CD4-positive, alpha-beta T cell (primary cell): Measurements from ENCODE around the gene PRRG4. TPM values are rescaled to one million over a fixed set of nuclear protein-coding genes. Genes with fewer than 3 reads are reported as not detected.

Experiments
- ATAC-seq: fragments of 200-7000 bp; cut with Tn5 transposase; one replicate; pipeline ENCODE4 v1.10.0; 2022; ENCODE audit warnings: mild to moderate bottlenecking; ENCODE audit not compliant: poor library complexity
- CTCF ChIA-PET: fragments of 350-600 bp; sonication (Branson Sonifier 250); formaldehyde crosslinking; loops from one replicate; lab custom pipeline; 2021; ENCODE audit warnings: antibody characterized with exemption, inconsistent platforms; lab: Charles Lee
- POLR2A ChIA-PET: fragments of 350-600 bp; sonication (Branson Sonifier 250); formaldehyde crosslinking; loops from one replicate; lab custom pipeline; 2021; ENCODE audit warnings: antibody characterized with exemption, inconsistent platforms; lab: Charles Lee
- DNase-seq, 14 experiments: peaks; one replicate each; pipeline ENCODE4 v3.0.0-alpha.2; 2013 to 2020; ENCODE audit warnings: mixed read lengths in 2 of 14
- H3K27ac ChIP-seq, 2 donors: one replicate each; pipeline versions ENCODE4 v1.5.1 to v1.7.0; 2013; ENCODE audit warnings: low read length in 2 of 2, low read depth in 1 of 2, mild to moderate bottlenecking in 1 of 2
- H3K27me3 ChIP-seq, 2 experiments: 1 replicate in 1 of 2; 2 replicates in 1 of 2; pipeline versions ENCODE4 v1.6.1 to v1.7.0; 2013; ENCODE audit warnings: low read length in 2 of 2, control low read depth in 1 of 2, mild to moderate bottlenecking in 1 of 2, moderate library complexity in 1 of 2; ENCODE audit not compliant: insufficient read depth in 2 of 2, control insufficient read depth in 1 of 2
- H3K36me3 ChIP-seq: one replicate; pipeline ENCODE4 v1.6.1; 2013; ENCODE audit warnings: low read length, control low read depth; ENCODE audit not compliant: insufficient read depth
- H3K4me1 ChIP-seq: one replicate; pipeline ENCODE4 v1.6.1; 2013; ENCODE audit warnings: low read length, control low read depth; ENCODE audit not compliant: insufficient read depth
- H3K4me3 ChIP-seq: one replicate; pipeline ENCODE4 v1.5.1; 2013; ENCODE audit warnings: mild to moderate bottlenecking, low read length, moderate library complexity
- H3K9me3 ChIP-seq, 2 experiments: 1 replicate in 1 of 2; 2 replicates in 1 of 2; pipeline versions ENCODE4 v1.6.1 to v1.7.0; 2013; ENCODE audit warnings: low read length in 2 of 2, mild to moderate bottlenecking in 2 of 2, control low read depth in 1 of 2, moderate library complexity in 1 of 2; ENCODE audit not compliant: control insufficient read depth in 1 of 2, insufficient read depth in 1 of 2
- H3K27ac Mint-ChIP-seq: one replicate; pipeline ENCODE4 v1.8.0; 2020; ENCODE audit warnings: mixed read lengths
- H3K27me3 Mint-ChIP-seq: one replicate; pipeline ENCODE4 v1.8.0; 2021; ENCODE audit warnings: mixed read lengths
- H3K36me3 Mint-ChIP-seq: one replicate; pipeline ENCODE4 v1.8.0; 2021; ENCODE audit warnings: low read depth, mixed read lengths
- H3K4me1 Mint-ChIP-seq: one replicate; pipeline ENCODE4 v1.8.0; 2021; ENCODE audit warnings: low read depth, mixed read lengths
- H3K4me3 Mint-ChIP-seq: one replicate; pipeline ENCODE4 v1.8.0; 2020; ENCODE audit warnings: mild to moderate bottlenecking, mixed read lengths
- H3K9me3 Mint-ChIP-seq: one replicate; pipeline ENCODE4 v1.8.0; 2020; ENCODE audit warnings: mixed read lengths
- CTCF ChIP-seq: fragments of 200-600 bp; IDR thresholded peaks from one replicate; pipeline ENCODE4 v1.8.0; 2022; ENCODE audit warnings: antibody characterized with exemption, mild to moderate bottlenecking
- intact Hi-C, 2 experiments: fragments of 100-400 bp; cut with DNase I in 1 of 2; cut with micrococcal nuclease in 1 of 2; formaldehyde crosslinking; loops; one replicate each; pipeline versions ENCODE4 v1.15.1 to v1.9.0; 2023 to 2025; cut with DNase I, micrococcal nuclease
- total RNA-seq, 174 experiments: library from RNA in 2 of 174; stranded (reverse) in 2 of 174; gene quantifications; one replicate each; pipeline ENCODE4 v1.2.3 and lab custom pipeline; 2021 to 2026

PRRG4 gene
- total RNA-seq, 2 experiments from 2014 or later, result 0.05 TPM; not detected in 1

GRCh38 chr11:32881286-32881685, 51.6 kb downstream of the PRRG4 start:
- no peaks in the 10 kb centered on the region for H3K36me3 Mint-ChIP-seq
- ChIA-PET POLR2A (no interaction called here), CTCF (no interaction called here)
- H3K36me3 ChIP-seq, result no peaks in the 10 kb centered on the region
- H3K27me3 ChIP-seq, result no peaks in the 10 kb centered on the region
- H3K27me3 Mint-ChIP-seq, result peaks cover 7% of the 10 kb centered on the region
- intact Hi-C loops, result loop anchor here (10.0 kb wide), 2 partner anchors 184 to 454 kb away; no protein-coding TSS in a partner anchor
- TF ChIP-seq CTCF, result no peak
- no peak overlapping the region for H3K27ac ChIP-seq
- no peaks in the 10 kb centered on the region for H3K9me3 Mint-ChIP-seq
- H3K4me1 Mint-ChIP-seq, result no peaks in the 10 kb centered on the region
- no peaks in the 10 kb centered on the region for H3K9me3 ChIP-seq
- DNase-seq, result no peak
- no peaks in the 10 kb centered on the region for H3K4me1 ChIP-seq
- H3K4me3 Mint-ChIP-seq, result no peak overlapping the region
- H3K4me3 ChIP-seq, result no peak overlapping the region
- no peak for ATAC-seq
- H3K27ac Mint-ChIP-seq, result no peak overlapping the region

- ChIA-PET POLR2A (no interaction called here), CTCF (no interaction called here)
- no peak for TF ChIP-seq CTCF
- Mint-ChIP-seq H3K27me3 (peaks cover 5% of the 10 kb centered on the region), H3K36me3 (no peaks in the 10 kb centered on the region), H3K9me3 (no peaks in the 10 kb centered on the region), H3K4me3 (no peak overlapping the region), H3K4me1 (no peaks in the 10 kb centered on the region), H3K27ac (no peak overlapping the region)
- Histone ChIP-seq H3K27ac (no peak overlapping the region), H3K4me3 (no peak overlapping the region), H3K4me1 (no peaks in the 10 kb centered on the region), H3K36me3 (no peaks in the 10 kb centered on the region), H3K9me3 (peaks cover 0 to 10% of the 10 kb centered on the region in 2 experiments), H3K27me3 (no peaks in the 10 kb centered on the region)
- ATAC-seq (no peak), DNase-seq (no peak)
- intact Hi-C loops, result loop anchor here (10.0 kb wide), 2 partner anchors 181 to 451 kb away; no protein-coding TSS in a partner anchor
These were observed 53.7 kb downstream of the PRRG4 start for GRCh38 chr11:32883421-32883820.

GRCh38 chr11:32884023-32884422, 54.3 kb downstream of the PRRG4 start:
- Mint-ChIP-seq H3K27me3 (peaks cover under 1% of the 10 kb centered on the region), H3K9me3 (no peaks in the 10 kb centered on the region), H3K4me1 (no peaks in the 10 kb centered on the region), H3K4me3 (no peak overlapping the region), H3K36me3 (no peaks in the 10 kb centered on the region), H3K27ac (no peak overlapping the region)
- Histone ChIP-seq H3K9me3 (peaks cover 0 to 12% of the 10 kb centered on the region in 2 experiments), H3K4me1 (no peaks in the 10 kb centered on the region), H3K36me3 (no peaks in the 10 kb centered on the region), H3K27me3 (no peaks in the 10 kb centered on the region), H3K27ac (no peak overlapping the region), H3K4me3 (no peak overlapping the region)
- no peak for TF ChIP-seq CTCF
- ATAC-seq (no peak), DNase-seq (no peak)
- POLR2A ChIA-PET, result no interaction called here
- intact Hi-C loops, result loop anchor here (10.0 kb wide), 2 partner anchors 181 to 451 kb away; no protein-coding TSS in a partner anchor
- CTCF ChIA-PET, result no interaction called here
